Neural progenitor cell (in vitro differentiated cells): ENCODE data around the gene C1orf210.

Experiments
- CTCF ChIP-seq: fragments of 200-600 bp; sonication (generic); IDR thresholded peaks from 2 replicates; pipeline ENCODE4 v1.5.1; 2017; ENCODE audit warnings: antibody characterized with exemption, mild to moderate bottlenecking
- EZH2 ChIP-seq: fragments of 200-600 bp; sonication (generic); IDR thresholded peaks from 2 replicates; pipeline ENCODE4 v1.6.1; 2017; ENCODE audit warnings: antibody characterized with exemption, mild to moderate bottlenecking, moderate library complexity
- EZH2phosphoT487 ChIP-seq: fragments of 200-600 bp; sonication (generic); IDR thresholded peaks from 2 replicates; pipeline ENCODE4 v1.6.1; 2017; ENCODE audit warnings: antibody characterized with exemption

GRCh38 chr1:43304314-43304681 lies 18.9 kb upstream of the C1orf210 start:
- TF ChIP-seq CTCF: no peak
- TF ChIP-seq EZH2: no peak
- no peak for TF ChIP-seq EZH2phosphoT487
